Hindlimb muscle (tissue), 1 donor: ENCODE results near the gene SMPD2. TPM values are rescaled to one million over a fixed set of nuclear protein-coding genes. Genes with fewer than 3 reads are reported as not detected.

Source experiments
- DNase-seq: peaks from one replicate; pipeline ENCODE4 v3.0.0-alpha.2; 2013
- polyA plus RNA-seq: library from polyadenylated mRNA; unstranded; fragments of 120-200 nt; gene quantifications from one replicate; pipeline ENCODE4 v1.2.1, GENCODE V29; 2013; ENCODE audit not compliant: insufficient read length

The SMPD2 gene
- polyA plus RNA-seq, 1 donor = 3.9 TPM

- no peak for DNase-seq
These were observed 21.4 kb downstream of the SMPD2 start for GRCh38 chr6:109461733-109462526.

DNA sequence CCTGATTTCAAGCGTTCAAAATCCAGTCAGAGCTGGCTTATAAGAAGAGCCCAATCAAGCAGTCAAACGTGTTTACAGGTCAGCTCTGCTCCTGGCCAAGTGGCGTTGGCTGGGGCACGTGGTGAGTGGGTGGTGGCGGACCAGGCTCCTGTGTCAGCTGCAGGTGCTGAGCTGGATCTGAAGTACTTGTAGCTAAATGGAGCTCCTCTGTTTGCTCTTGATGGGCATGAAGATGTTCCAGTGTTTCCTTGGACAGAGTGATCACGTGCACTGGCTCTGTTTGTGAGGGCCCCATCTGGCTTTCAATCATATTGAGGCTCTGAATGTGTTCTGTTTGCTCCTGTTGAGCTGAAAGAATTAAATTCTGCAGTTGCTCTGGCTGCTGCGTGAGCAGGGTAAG, 25.2 kb downstream of the SMPD2 start:
- no peak for DNase-seq

GRCh38 chr6:109466212-109466923, 25.8 kb downstream of the SMPD2 start:
- DNase-seq = no peak

DNA sequence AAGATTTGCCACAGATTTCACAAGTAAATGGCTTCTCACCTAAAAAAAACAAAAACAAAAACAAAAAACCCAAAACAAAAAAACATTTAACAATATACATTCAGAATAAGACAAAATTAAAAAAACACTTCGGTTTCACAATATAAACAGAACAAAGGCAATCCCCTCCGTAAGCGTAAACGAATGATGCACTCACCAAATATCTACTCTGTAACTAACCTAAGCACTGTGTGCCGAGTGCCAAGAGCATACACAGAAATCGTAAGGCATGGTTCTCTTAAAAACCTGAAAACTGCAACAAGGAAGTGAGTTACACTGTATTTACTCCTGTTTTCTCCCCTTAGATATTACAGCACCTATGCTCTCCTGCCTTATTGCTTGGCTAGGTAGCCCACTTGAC, 27.2 kb downstream of the SMPD2 start:
- no peak for DNase-seq

DNA sequence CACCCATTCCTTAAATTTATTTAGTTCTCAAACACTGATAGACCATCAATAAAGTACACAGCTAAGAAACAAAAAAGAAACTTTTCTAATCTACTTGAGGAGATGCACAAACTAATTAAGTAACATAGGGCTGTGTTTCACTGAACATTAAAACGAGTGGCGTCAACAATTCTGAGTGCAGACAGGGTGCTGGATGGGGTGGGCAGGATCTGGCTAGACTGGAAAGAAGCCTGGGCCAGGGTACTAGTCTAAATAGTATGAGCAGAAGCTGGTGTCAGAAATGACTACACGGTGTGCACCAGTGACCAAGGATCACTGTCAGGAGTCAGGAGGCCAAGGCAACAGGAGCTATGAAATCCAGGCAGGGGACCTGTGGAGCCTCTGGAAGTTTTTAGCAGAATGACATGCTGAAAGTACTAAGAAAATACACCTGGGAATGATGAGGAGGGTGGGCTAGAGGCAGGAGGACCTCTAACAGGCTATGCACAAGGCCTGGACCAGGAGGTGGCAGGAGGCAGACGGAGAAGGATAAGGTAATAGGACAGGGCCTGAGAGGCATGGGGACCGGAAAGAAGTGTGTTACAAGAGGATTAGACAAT, 29.2 kb downstream of the SMPD2 start:
- no peak for DNase-seq

DNA sequence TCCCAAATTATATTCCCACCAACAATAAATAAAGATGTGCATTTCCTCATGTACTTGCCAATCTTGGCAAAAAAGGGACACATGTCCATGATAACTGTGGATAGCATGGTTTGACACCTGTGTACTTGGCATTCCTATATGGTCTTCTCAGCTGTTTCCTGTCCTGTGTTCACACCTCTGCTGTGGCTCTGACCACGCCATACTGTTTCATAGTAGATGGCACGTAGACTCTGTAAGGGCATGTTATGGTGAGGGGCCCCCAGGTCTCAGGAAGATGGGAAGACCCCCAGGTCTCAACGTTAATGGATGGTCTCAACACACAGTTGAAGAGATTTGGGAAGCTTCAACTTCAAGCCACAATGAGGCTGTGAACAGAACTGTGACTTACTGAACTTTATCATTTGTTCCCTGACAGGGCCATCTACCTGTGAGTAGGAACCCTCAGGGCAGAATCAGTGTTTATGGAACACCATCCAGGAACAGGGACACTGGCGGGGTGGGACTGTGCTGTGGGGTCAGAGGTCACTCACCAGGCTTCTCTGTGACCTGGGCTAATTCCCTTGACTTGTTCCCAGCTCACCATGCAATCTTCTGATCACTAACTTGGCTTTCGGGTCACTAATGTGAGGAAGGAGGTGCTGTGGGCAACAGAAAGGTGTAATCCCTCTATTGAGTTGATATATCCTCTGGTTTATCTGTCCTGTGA, 30.7 kb downstream of the SMPD2 start:
- DNase-seq = no peak

DNA sequence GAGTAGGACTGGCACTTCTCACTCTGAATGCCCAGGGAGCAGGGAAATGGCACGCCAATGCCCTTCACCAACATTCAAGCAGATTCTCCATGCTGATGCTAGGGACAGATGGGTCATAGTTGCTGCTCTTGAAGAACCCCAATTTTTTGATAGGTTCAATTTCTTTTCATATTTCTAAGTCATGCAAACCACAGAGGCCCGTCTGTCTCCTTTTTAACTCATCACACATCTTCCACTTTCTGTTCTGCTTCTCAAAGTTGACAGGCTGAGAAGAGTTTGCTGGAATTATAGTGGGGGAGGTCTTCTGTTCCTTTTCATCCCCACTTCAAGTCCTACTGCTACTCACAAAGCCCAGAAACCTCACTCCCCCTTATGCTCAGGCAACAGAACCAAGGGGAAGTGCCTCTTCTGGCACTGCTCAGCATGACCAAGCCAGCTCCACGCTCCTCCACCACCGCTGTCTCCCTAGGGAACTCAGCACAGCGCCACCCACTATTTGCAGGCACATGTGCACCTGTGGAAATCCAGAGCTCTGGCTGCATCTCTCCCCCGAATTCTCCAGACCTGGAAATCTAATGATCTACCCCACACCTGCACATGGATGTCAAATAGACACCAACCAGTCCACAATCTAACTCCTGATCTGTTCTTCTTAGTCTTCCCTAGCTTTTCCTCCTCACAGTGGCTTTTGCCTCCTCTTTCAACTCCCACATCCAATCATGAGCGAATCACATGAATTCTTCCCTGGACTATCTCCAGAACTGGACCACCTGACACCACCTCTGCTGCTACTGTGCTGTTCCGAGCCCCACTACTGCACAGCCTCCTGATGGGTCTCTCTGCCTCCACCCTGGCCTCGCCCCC, 31.8 kb downstream of the SMPD2 start:
- no peak for DNase-seq

DNA sequence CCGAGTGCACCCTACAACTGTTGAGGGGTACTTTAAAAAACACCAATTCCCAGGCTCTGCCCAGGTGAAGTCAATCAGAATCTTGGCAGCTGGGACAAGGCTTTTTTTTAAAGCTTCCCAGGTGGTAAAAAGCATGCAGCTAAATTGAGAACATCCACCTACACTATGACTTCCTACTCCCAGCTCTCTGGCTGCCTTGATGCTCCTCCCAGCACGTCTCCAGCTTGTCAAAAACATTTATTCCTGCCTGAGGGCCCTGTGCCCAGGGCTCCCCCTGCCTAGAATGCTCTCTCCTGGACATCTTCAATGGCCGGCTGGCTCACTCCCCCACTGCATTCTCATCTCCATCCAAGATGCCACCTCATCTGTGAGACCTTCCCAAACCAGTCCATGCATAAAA, 32.6 kb downstream of the SMPD2 start:
- DNase-seq = no peak

DNA sequence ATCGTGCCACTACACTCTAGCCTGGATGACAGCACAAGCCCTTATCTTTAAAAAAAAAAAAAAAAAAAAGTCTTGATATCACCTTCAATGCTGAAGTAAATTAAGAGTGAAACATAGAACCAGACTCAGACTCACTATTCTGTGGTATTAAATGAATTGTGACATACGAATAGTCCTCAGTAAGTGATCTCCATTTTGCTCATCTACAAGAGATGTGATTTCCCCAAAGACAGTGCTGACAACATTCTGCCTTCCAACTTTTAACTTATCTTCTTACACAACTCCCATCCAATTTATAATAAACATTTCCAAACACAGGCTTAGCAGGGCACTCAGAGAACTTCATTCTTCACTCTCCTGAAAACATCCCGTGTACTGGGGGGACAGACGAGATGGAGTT, 34.5 kb downstream of the SMPD2 start:
- no peak for DNase-seq

DNA sequence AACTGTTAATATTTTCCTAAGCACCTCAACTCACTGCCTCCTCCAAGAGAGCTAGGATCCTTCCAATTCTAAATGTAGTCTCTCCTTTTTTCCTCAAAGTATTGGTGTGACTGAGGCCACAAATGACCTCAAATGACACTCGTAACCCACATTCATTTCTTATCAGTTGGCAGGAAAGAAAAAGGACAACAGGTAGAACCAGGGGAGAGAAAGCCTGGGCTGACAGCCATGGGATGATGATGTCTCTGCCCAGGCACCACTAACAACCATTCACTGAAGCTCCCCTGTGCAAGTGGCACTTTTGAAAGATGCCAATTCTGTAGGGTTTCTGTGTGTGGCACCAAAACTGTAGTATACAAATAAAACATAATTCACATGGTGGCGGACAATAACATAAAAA, 35.1 kb downstream of the SMPD2 start:
- no peak for DNase-seq

- DNase-seq = no peak
These were observed 36.7 kb downstream of the SMPD2 start for GRCh38 chr6:109477184-109477583.

DNA sequence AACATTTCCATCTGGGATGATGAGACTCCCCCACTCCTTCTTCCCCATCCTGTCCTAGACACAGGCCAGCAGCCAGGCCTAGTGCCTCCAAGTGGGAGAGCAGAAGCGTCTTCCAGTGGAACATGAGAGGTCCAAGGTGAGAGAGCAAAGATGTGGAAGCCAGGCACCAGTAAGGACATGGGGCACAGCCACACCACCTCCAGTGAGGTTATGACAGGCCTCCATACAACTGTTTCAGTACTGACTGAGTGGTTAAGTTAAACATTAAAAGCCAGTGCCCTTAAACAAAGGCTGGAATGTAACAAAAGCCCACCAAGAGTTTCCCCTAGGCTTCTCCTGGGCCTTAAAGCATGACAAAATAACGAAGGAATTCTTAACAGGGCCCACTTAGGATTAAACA, 37.2 kb downstream of the SMPD2 start:
- no peak for DNase-seq

DNA sequence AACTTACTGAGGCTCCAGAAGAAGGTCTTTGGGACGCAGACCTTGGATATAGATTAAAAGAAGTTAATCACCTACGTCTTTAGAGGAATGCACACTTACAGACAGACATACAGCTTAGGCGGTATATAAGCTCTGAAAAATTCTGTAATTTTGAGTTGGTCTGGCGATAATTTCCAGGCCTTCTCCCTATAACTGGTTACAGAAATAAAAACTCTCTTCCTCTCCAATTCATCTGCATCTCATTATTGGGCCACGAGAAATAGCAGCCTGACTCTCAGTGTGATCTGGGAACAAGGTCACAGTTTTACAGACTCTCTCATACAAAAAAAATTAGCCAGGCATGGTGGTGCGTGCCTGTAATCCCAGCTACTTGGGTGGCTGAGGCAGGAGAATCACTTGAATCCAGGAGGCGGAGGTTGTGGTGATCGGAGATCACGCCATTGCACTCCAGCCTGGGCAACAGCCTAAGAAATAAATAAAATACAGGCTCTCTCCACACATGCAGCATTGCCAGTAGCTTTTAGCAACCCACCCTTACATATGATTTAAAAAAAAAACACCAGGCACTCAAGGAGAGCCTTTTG, 37.8 kb downstream of the SMPD2 start:
- DNase-seq = no peak

DNA sequence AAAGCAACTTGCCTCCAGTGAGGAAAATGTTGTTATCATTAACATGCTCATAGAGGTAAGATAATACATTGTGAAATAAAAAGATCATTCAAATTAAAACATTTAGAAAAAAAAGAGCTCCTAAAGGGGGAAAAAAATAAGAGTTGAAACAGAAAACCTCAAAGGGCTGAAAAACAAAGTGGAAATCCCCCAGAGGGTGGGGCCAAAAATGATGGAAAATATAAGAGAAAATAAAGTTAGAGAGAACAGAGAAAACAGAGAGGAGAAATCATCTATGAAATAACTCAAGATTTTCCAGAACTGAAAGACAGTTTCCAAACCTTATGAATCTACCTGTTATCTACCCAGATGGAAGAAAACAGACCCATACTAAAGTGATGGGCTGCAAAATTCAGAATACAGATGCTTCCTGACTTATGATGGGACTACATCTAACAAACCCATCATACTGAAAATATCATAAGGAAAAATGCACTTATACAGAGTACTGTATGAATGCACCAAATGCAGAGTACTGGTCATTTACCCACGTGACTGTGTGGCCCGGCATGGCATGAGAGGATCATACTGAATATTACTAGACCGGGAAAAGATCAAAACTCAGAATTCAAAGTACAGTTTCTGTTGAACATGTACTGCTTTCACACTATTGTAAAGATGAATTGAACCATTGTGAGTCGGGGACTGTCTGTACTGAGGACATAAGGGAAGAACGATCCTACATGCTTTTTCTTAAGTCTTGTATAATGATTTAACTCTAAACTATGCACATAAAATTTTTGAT, 38.5 kb downstream of the SMPD2 start:
- DNase-seq = no peak

- no peak for DNase-seq
These were observed 40.5 kb downstream of the SMPD2 start for GRCh38 chr6:109480993-109481480.

GRCh38 chr6:109482905-109483734, 42.6 kb downstream of the SMPD2 start, which contains the start of gene ZBTB24:
Gene ZBTB24 (minus strand): TSS chr6:109483219. CDS start chr6:109482026, 1,193 bp downstream.
- DNase-seq = peak; percentile 89

DNA sequence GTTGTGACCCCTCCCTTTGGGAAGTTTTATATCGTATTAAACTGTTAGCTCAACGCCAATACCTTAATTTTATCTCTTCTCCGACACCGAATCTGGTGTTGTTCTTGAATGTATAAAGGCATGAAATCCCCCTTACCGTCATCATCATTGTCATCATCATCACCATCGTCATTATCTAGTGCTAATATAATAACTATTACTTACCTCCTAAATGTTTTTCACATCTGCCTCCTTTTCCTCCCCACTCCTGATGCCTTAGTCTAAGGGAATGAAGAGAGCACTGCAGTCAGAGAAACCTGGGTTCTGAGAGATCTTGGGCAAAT, 43.2 kb downstream of the SMPD2 start:
- no peak for DNase-seq

- no peak for DNase-seq
These were observed 43.6 kb downstream of the SMPD2 start for GRCh38 chr6:109484122-109484521.

GRCh38 chr6:109485266-109485935, 44.9 kb downstream of the SMPD2 start:
- DNase-seq = no peak
